Activated naive CD8-positive, alpha-beta T cell treated with anti-CD3 and anti-CD28 coated beads, Interleukin-2, amount 50 U/mL, for 24 hours (primary cell): Measurements from ENCODE around the gene TRAPPC11.

Source experiments
- ATAC-seq: fragments of 150-1000 bp; cut with Tn5 transposase; one replicate; pipeline ENCODE4 v1.10.0; 2021
- DNase-seq: peaks from one replicate; pipeline ENCODE4 v3.0.0; 2021
- H3K27ac Mint-ChIP-seq: one replicate; pipeline ENCODE4 v1.8.0; 2021; ENCODE audit warnings: mild to moderate bottlenecking, mixed read lengths
- H3K27me3 Mint-ChIP-seq: one replicate; pipeline ENCODE4 v1.8.0; 2021; ENCODE audit warnings: mixed read lengths
- H3K36me3 Mint-ChIP-seq: one replicate; pipeline ENCODE4 v1.8.0; 2021; ENCODE audit warnings: low read depth, mixed read lengths
- H3K4me1 Mint-ChIP-seq: one replicate; pipeline ENCODE4 v1.8.0; 2021; ENCODE audit warnings: mixed read lengths
- H3K4me3 Mint-ChIP-seq: one replicate; pipeline ENCODE4 v1.8.0; 2021; ENCODE audit warnings: mild to moderate bottlenecking, moderate library complexity, mixed read lengths
- H3K9me3 Mint-ChIP-seq: one replicate; pipeline ENCODE4 v1.8.0; 2021; ENCODE audit warnings: mixed read lengths

Gene TRAPPC11

GRCh38 chr4:183632689-183633088 is 26.4 kb upstream of the TRAPPC11 start:
- Mint-ChIP-seq H3K27me3 (peaks cover 3% of the 10 kb centered on the region), H3K27ac (no peak overlapping the region), H3K9me3 (no peaks in the 10 kb centered on the region), H3K4me3 (no peak overlapping the region), H3K36me3 (no peaks in the 10 kb centered on the region), H3K4me1 (peaks cover 12% of the 10 kb centered on the region)
- ATAC-seq (no peak), DNase-seq (no peak)

DNA sequence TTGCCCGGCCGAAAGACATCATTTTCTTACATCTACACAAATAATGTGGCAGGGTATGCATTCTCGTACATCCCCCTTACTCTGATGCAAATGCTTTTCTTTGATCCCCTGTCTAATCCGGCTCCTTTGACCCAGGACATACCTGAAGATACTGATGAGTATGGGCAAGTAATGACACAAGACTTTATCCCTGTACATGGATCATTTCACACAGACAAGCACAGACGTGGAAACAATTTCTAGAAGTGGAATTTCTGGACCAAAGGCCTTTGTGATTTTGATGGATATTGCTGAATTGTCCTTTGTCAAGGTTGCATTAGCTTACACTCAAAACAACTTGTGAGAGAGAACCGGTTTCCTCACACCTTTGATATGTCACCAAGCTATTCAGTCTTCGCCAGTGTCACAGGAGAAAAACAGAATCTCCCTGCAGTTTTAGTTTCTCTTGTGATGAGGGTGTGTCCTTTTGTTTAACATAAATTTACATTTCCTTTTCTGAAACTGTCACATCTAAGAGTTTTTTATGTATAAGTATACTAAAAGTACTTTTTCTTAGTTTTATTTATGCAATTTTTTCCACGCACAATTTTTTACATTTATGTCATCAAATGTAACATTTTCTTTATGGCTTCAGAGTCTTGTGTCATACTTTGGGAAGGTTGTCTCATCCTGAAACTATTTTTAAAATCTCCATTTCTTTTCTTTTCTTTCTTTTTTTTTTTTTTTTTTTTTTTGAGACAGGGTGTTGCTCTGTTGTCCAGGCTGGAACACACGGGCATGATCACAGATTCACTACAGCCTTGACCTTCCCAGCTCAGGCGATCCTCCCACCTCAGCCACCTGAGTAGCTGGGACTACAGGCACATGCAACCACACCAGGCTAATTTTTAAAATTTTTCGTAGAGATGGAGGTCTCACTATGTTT is 25.4 kb upstream of the TRAPPC11 start:
- no peak overlapping the region for H3K4me3 Mint-ChIP-seq
- peaks cover 13% of the 10 kb centered on the region for H3K4me1 Mint-ChIP-seq
- H3K27me3 Mint-ChIP-seq, result peaks cover 3% of the 10 kb centered on the region
- no peaks in the 10 kb centered on the region for H3K9me3 Mint-ChIP-seq
- DNase-seq, result no peak
- ATAC-seq, result no peak
- H3K27ac Mint-ChIP-seq, result no peak overlapping the region
- no peaks in the 10 kb centered on the region for H3K36me3 Mint-ChIP-seq

GRCh38 chr4:183635321-183635720 is 23.8 kb upstream of the TRAPPC11 start:
- H3K36me3 Mint-ChIP-seq, result no peaks in the 10 kb centered on the region
- DNase-seq, result no peak
- no peak overlapping the region for H3K4me3 Mint-ChIP-seq
- no peak for ATAC-seq
- H3K4me1 Mint-ChIP-seq, result peaks cover 13% of the 10 kb centered on the region
- H3K9me3 Mint-ChIP-seq, result no peaks in the 10 kb centered on the region
- peaks cover 3% of the 10 kb centered on the region for H3K27me3 Mint-ChIP-seq
- H3K27ac Mint-ChIP-seq, result no peak overlapping the region

- DNase-seq (no peak), ATAC-seq (no peak)
- H3K27ac Mint-ChIP-seq, result no peak overlapping the region
- H3K9me3 Mint-ChIP-seq, result no peaks in the 10 kb centered on the region
- peaks cover 13% of the 10 kb centered on the region for H3K4me1 Mint-ChIP-seq
- H3K4me3 Mint-ChIP-seq, result no peak overlapping the region
- H3K36me3 Mint-ChIP-seq, result no peaks in the 10 kb centered on the region
- peaks cover 3% of the 10 kb centered on the region for H3K27me3 Mint-ChIP-seq
Observed at GRCh38 chr4:183635741-183636140, 23.4 kb upstream of the TRAPPC11 start.

DNA sequence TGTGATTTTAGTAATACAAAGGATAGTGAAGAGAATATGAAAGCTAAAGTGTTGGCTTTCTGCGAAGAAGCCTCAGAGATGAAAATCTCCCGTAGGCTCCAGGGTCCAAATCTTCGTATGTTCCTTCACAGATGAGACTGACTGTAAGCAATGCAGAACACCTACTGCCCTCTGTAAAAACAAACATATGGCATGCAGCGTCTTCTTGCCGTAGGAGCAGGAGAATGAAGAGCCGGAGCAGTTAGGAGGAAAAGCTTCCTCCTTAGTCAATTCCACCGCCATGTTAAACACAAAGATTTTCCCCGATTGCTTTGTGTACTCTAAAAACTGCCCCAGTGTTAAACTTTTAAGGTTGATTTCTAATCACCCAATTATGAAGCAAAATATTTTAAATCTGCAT is 22.6 kb upstream of the TRAPPC11 start:
- DNase-seq (no peak), ATAC-seq (no peak)
- Mint-ChIP-seq H3K4me3 (no peak overlapping the region), H3K27me3 (peaks cover 3% of the 10 kb centered on the region), H3K36me3 (peaks cover 4% of the 10 kb centered on the region), H3K27ac (no peak overlapping the region), H3K9me3 (no peaks in the 10 kb centered on the region), H3K4me1 (peaks cover 16% of the 10 kb centered on the region)

GRCh38 chr4:183636923-183637322 is 22.2 kb upstream of the TRAPPC11 start:
- Mint-ChIP-seq H3K27me3 (peaks cover 3% of the 10 kb centered on the region), H3K4me3 (no peak overlapping the region), H3K4me1 (peaks cover 16% of the 10 kb centered on the region), H3K27ac (no peak overlapping the region), H3K9me3 (no peaks in the 10 kb centered on the region), H3K36me3 (peaks cover 6% of the 10 kb centered on the region)
- no peak for DNase-seq
- no peak for ATAC-seq

DNA sequence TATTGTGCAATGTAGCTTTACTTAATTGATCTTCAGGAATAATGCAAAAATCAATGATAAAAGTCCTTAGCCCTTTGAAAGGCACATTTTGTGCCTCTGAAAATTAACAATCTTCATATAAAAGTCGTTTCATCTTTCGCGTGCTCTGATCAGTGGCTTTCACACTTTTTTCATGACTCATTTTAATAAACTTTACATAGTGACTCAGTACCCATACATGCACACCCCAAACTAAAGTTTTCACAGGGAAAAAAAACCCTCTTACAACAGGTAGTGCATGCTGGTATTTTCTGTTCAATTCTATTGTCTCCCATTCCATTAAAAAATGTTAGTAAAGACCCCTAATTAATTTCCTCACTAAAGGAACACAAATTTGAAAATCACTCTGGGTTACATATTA is 21.6 kb upstream of the TRAPPC11 start:
- Mint-ChIP-seq H3K27me3 (peaks cover 3% of the 10 kb centered on the region), H3K36me3 (peaks cover 8% of the 10 kb centered on the region), H3K4me1 (peaks cover 16% of the 10 kb centered on the region), H3K27ac (no peak overlapping the region), H3K4me3 (no peak overlapping the region), H3K9me3 (no peaks in the 10 kb centered on the region)
- DNase-seq, result no peak
- ATAC-seq, result peak; percentile 92

GRCh38 chr4:183638436-183638835 is 20.7 kb upstream of the TRAPPC11 start:
- Mint-ChIP-seq H3K27ac (no peak overlapping the region), H3K36me3 (peaks cover 12% of the 10 kb centered on the region), H3K9me3 (no peaks in the 10 kb centered on the region), H3K4me1 (peaks cover 16% of the 10 kb centered on the region), H3K27me3 (peaks cover 3% of the 10 kb centered on the region), H3K4me3 (no peak overlapping the region)
- ATAC-seq (no peak), DNase-seq (no peak)

DNA sequence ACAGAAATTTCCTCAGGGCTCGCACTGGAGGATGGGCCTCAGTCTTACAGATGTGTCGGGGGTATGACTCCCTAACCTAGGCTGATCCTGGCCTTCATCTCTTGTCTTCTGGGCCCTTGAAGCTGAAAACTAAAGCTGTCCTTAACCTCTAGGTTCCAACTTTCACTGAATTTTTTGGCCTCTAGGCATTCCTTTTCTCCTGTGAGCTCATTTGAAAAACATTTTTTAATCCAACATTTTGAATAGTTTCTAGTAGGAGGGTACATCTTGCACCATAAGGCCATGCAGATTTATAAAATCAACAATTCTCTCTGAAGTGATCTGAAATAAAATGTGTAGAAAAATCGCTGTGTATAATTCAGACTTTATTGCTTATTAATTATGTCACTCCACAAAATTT is 19.8 kb upstream of the TRAPPC11 start:
- DNase-seq, result no peak
- peaks cover 3% of the 10 kb centered on the region for H3K27me3 Mint-ChIP-seq
- H3K4me1 Mint-ChIP-seq, result peaks cover 16% of the 10 kb centered on the region
- no peak overlapping the region for H3K4me3 Mint-ChIP-seq
- H3K36me3 Mint-ChIP-seq, result peaks cover 18% of the 10 kb centered on the region
- no peak for ATAC-seq
- no peaks in the 10 kb centered on the region for H3K9me3 Mint-ChIP-seq
- H3K27ac Mint-ChIP-seq, result no peak overlapping the region

DNA sequence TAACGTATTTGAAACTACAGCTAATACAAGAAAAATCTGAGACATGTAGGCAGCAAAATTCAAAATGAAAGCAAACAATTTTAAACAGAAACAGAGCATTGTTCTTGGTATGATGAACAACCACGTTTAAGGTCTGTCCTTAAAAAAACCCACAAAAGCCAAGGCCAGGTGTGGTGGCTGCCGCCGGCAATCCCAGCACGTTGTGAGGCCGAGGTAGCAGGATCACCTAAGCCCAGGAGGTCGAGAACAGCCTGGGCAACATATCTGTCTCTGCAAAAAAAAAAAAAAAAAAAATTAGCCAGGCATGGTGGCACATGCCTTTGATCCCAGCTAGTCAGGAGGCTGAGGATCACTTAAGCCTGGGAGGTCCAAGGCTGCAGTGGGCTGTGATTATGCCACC is 13.8 kb upstream of the TRAPPC11 start:
- Mint-ChIP-seq H3K4me1 (peaks cover 3% of the 10 kb centered on the region), H3K36me3 (peaks cover 41% of the 10 kb centered on the region), H3K4me3 (no peak overlapping the region), H3K27ac (no peak overlapping the region), H3K9me3 (no peaks in the 10 kb centered on the region), H3K27me3 (no peaks in the 10 kb centered on the region)
- DNase-seq, result no peak
- ATAC-seq, result no peak

DNA sequence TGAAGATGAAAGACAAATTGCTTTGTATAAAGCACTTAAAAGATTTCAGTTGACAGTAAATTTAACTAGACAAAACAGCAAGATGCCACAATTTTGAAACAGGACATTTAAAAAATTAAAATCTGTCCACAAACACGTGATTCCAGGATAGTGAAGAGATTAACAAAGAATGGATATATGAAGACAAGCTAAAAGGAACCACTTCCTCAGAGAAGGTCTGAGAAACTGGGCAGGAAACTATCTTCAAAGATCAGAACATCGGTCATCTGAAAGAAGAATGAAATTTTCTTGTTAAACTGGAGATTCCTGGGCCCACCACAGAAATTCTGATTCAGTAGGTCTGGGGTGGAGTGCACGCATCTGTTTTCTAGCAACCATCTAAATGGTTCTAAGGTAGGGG is 1.5 kb upstream of the TRAPPC11 start:
- DNase-seq, result no peak
- H3K36me3 Mint-ChIP-seq, result peaks cover 28% of the 10 kb centered on the region
- ATAC-seq, result no peak
- H3K4me1 Mint-ChIP-seq, result peaks cover 37% of the 10 kb centered on the region
- H3K4me3 Mint-ChIP-seq, result peak overlapping the region; percentile 95
- no peaks in the 10 kb centered on the region for H3K9me3 Mint-ChIP-seq
- H3K27ac Mint-ChIP-seq, result peak overlapping the region; percentile 96
- H3K27me3 Mint-ChIP-seq, result no peaks in the 10 kb centered on the region

DNA sequence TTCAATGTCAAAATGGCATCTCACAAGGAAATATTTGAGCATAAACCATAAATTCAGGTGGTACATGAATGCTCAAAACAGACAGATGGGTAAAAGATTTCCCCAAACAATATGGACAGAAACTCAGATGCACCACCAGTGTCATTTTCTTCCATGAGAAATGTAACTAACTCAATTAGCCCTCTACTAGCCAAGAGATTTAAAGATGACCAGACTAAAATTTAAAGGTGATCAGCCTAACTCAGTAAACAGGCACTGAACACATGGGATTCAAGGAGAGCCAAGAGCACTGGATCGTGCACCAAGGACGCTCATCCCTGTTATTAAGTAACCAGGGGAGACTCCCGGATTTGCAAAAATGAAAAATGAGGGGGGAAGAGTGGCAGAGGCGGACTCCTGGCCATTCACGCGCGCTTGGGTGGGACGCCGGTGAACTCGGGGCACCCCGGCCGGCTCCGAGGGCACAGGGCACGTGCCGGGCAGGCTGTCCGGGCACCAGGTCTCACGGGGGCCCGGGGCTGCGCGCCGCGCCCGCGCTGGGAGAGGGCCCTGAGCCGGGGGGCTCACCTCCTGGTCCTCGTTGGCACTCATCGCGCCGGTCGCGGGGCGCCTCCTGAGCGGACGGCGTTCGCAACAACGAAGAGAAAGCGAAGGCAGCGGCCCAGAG is 598 bp upstream of the TRAPPC11 start:
- peak overlapping the region; percentile 96 for H3K27ac Mint-ChIP-seq
- peaks cover 20% of the 10 kb centered on the region for H3K36me3 Mint-ChIP-seq

DNA sequence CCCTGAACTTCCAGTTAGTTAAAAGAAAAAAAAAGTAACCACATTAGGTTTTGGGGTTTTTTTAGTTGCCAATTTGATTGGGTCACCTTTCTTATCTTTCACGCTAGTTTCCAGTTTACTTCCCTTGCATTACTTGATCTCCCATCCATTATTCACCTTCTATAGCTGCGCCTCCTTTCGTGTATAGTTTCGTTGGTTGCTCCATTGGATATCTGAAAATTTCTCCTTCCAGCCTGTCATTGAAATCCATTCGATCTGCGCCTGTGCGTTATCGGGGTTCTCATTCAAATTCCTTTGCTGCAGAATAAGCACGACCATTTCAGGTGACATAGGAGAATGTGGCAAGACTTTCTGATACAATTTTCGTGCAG is 764 bp downstream of the TRAPPC11 start:
- DNase-seq, result no peak
- H3K27ac Mint-ChIP-seq, result peak overlapping the region; percentile 90
- H3K9me3 Mint-ChIP-seq, result no peaks in the 10 kb centered on the region
- no peak for ATAC-seq
- peaks cover 16% of the 10 kb centered on the region for H3K36me3 Mint-ChIP-seq
- no peaks in the 10 kb centered on the region for H3K27me3 Mint-ChIP-seq
- peak overlapping the region; percentile 95 for H3K4me3 Mint-ChIP-seq
- H3K4me1 Mint-ChIP-seq, result peaks cover 41% of the 10 kb centered on the region

More for the DNA sequence above, 598 bp upstream of the TRAPPC11 start:
- Mint-ChIP-seq H3K4me1 (peaks cover 37% of the 10 kb centered on the region), H3K9me3 (no peaks in the 10 kb centered on the region), H3K4me3 (peak overlapping the region; percentile 95), H3K27me3 (no peaks in the 10 kb centered on the region)
- DNase-seq, result peak; percentile 20
- ATAC-seq, result no peak

DNA sequence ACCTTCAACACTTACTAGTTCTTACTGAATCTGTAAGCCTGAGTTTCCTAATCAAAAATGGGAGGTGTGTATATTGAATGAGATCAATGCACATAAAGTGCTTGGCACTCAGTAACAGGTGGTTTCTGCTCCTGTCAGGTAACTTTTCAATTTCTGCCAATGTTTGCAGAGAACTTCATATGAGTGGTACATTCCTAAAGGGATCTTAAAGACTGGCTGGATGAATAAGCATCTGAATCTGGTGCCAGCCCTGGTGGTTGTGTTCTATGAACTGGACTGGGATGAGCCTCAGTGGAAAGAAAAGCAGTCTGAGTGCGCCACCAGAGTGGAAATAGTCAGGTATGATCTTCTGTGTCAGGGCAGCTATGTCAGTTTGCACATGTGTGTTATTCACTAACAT is 7.0 kb downstream of the TRAPPC11 start:
- Mint-ChIP-seq H3K4me3 (no peak overlapping the region), H3K27ac (no peak overlapping the region), H3K27me3 (no peaks in the 10 kb centered on the region), H3K9me3 (no peaks in the 10 kb centered on the region), H3K4me1 (peaks cover 7% of the 10 kb centered on the region), H3K36me3 (peaks cover 21% of the 10 kb centered on the region)
- ATAC-seq, result no peak
- DNase-seq, result no peak

DNA sequence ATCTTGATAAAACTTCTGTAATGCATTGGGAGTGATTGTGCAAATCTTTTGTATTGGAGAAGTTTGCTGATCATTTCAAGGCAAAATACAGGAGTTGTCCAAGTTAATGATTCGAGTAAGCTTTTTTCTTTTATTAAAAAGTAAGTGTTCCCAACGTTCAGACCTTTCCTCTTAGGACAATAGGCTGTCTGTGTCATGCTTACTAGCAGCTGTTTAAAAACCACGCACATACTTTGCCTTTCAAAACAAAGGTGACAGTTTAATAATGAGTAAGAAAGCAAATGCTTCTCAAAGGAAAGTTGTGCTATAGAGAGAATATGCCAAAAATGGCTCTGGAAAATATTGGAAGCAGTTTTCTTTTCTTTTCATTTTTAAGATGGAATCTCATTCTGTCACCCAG is 11.2 kb downstream of the TRAPPC11 start:
- Mint-ChIP-seq H3K4me3 (no peak overlapping the region), H3K36me3 (peaks cover 25% of the 10 kb centered on the region), H3K4me1 (peaks cover 2% of the 10 kb centered on the region), H3K27me3 (no peaks in the 10 kb centered on the region), H3K27ac (no peak overlapping the region), H3K9me3 (no peaks in the 10 kb centered on the region)
- ATAC-seq (no peak), DNase-seq (no peak)
